Measurements from ENCODE around the gene MAN1C1. TPM values are rescaled to one million over a fixed set of nuclear protein-coding genes. Genes with fewer than 3 reads are reported as not detected.
A peak's percentile ranks its signal among the peaks of the same experiment; 100 is the strongest.

MAN1C1 gene
- total and polyA plus RNA-seq, 7 donors = 1.8 to 6.7 (median 2.0) TPM

DNA sequence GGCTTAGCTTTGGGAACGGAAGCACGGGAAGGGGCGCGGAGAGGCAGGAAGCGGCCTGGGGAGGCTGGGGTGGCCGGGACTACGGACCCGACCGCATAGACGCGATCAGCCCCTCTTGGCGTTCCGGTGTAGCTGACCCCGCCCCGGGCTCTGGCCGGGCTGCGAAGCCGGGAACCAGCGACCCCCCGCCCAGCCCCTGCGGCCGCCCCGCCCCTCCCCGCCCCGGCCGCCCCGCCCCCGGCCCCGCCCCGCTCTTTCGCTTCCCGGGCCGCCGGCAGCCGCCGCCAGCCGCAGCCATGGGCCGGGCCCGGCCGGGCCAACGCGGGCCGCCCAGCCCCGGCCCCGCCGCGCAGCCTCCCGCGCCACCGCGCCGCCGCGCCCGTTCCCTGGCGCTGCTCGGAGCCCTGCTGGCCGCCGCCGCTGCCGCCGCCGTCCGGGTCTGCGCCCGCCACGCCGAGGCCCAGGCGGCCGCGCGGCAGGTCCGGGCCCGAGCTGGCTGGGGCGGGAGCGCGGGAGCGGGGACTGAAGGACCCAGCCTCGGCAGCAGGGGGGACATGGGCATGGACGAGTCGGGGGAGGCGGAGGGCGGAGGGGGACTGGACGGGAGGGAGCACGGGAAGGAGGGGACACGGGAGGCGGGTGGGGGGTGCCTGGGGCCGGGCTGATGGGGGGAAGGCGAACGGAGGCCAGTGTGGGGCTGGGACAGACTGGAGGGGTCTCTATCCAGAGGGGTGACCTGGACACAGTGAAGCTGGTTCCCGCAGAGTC is 183.5 kb downstream of the MAN1C1 start, which contains the start of gene SELENON:
Gene SELENON (plus strand): TSS at position 259 of the 768 bp plus-strand sequence. CDS start 38 bp downstream, at position 297.
- 1% methylated on average over 42 to 73 of the region's 91 CpGs for WGBS, 3 donors
- Histone ChIP-seq H3K4me1 (peaks cover 65% of the 10 kb centered on the region), H3K4me3 (peak within 1 kb of the TSS; percentile 69), H3K9me3 (no peaks in the 10 kb centered on the region), H3K36me3 (ENCODE audit: insufficient read depth in 1 of 2, low read depth in 1 of 2) (peaks cover 0 to 9% of the 10 kb centered on the region in 2 donors), H3K27ac (peak within 1 kb of the TSS; percentile 91), H3K27me3 (ENCODE audit: insufficient read depth in 3 of 3, low read length in 2 of 3) (no peaks in the 10 kb centered on the region)
- peak; percentile 20 to 33 (median 23) for ATAC-seq
- DNase-seq = peak; percentile 74 to 84
- TF ChIP-seq, protein P1, sequence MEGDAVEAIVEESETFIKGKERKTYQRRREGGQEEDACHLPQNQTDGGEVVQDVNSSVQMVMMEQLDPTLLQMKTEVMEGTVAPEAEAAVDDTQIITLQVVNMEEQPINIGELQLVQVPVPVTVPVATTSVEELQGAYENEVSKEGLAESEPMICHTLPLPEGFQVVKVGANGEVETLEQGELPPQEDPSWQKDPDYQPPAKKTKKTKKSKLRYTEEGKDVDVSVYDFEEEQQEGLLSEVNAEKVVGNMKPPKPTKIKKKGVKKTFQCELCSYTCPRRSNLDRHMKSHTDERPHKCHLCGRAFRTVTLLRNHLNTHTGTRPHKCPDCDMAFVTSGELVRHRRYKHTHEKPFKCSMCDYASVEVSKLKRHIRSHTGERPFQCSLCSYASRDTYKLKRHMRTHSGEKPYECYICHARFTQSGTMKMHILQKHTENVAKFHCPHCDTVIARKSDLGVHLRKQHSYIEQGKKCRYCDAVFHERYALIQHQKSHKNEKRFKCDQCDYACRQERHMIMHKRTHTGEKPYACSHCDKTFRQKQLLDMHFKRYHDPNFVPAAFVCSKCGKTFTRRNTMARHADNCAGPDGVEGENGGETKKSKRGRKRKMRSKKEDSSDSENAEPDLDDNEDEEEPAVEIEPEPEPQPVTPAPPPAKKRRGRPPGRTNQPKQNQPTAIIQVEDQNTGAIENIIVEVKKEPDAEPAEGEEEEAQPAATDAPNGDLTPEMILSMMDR (IDR thresholded peaks at IDR 0.05) = no peak
- intact Hi-C loops (cut with DNase I) = loop anchor here (2.0 to 10.0 kb wide), 9 partner anchors 58 to 555 kb away; partner anchors contain the start of genes MACO1 (in 1 of the 2), RHCE (in 1 of the 2) and RSRP1 (in 1 of the 2)

DNA sequence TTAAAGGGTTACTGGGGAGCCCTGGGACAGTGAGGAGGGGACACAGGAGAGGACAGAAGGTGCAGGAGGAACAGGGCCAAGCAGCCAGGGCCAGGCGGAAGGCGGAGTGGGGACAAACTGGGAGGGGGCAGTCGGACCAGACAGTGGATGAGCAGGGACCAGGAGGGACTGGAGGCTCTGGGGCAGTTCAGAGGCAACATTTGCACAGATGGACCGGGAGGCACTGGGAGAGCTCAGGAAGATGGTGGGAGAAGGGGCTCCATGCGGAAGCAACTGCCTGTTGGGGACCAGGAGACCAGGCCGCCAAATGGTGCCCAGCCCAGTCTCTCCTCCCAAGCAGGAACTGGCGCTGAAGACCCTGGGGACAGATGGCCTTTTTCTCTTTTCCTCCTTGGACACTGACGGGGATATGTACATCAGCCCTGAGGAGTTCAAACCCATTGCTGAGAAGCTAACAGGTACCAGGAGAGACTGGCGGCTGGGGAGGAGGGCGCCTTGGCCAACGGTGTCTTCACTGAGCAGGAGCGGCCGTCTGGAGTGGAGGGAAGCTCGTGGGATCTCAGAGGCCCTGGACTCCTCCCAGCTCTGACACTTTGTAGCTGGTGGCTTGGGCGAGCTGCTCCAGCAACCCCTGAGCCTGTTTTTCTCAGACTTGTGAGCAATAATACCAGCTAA is 184.2 kb downstream of the MAN1C1 start:
- Histone ChIP-seq H3K27me3 (ENCODE audit: insufficient read depth in 3 of 3, low read length in 2 of 3) (no peaks in the 10 kb centered on the region), H3K9me3 (no peaks in the 10 kb centered on the region), H3K4me1 (peaks cover 65% of the 10 kb centered on the region), H3K36me3 (ENCODE audit: insufficient read depth in 1 of 2, low read depth in 1 of 2) (peaks cover 0 to 15% of the 10 kb centered on the region in 2 donors), H3K27ac (peak overlapping the region; percentile 61), H3K4me3 (peak overlapping the region; percentile 67)
- intact Hi-C loops (cut with DNase I) = loop anchor here in 1 of 2 donors (10.0 kb wide), 2 partner anchors 376 to 556 kb away; partner anchors contain the start of genes RHCE and RSRP1
- ATAC-seq (no peak), DNase-seq (peak in 1 of 2 donors; percentile 61)
- TF ChIP-seq, protein P1 (IDR thresholded peaks at IDR 0.05) = no peak
- 41 to 49% (median 43%) methylated on average over 15 of the region's 15 CpGs for WGBS, 3 donors

DNA sequence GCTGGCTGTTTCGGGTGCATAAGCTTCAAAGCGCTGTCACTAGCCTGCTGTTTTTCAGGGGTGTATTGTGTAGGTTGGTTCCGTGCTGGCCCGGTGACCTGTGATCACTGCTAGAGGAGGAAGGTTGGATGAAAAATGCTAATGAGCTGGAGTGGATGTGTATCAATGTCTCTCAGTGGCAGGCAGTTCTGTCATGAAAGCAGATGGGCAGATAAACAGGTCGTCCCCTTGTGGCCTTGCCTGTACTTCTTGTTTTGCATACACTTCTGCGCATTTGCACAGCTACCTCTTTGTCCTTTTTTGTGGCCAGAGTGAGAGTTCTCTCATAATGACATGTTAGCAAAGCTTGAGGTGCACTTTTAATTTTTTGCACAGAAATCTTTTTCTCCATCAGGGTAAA is 186.3 kb downstream of the MAN1C1 start:
- peaks cover 64% of the 10 kb centered on the region for H3K4me1 ChIP-seq
- 67 to 84% (median 71%) methylated on average over 6 of the region's 6 CpGs for WGBS, 3 donors
- intact Hi-C loops (cut with DNase I) = loop anchor here in 1 of 2 donors (10.0 kb wide), 2 partner anchors 378 to 558 kb away; partner anchors contain the start of genes RHCE and RSRP1
- TF ChIP-seq, protein P1 (IDR thresholded peaks at IDR 0.05) = no peak
- no peak overlapping the region for H3K4me3 ChIP-seq
- DNase-seq = peak in 1 of 2 donors; percentile 20
- H3K27me3 ChIP-seq (ENCODE audit: insufficient read depth in 3 of 3, low read length in 2 of 3) = no peaks in the 10 kb centered on the region
- H3K27ac ChIP-seq = no peak overlapping the region
- no peak for ATAC-seq
- H3K9me3 ChIP-seq = no peaks in the 10 kb centered on the region
- peaks cover 0 to 25% of the 10 kb centered on the region in 2 donors for H3K36me3 ChIP-seq (ENCODE audit: insufficient read depth in 1 of 2, low read depth in 1 of 2)

DNA sequence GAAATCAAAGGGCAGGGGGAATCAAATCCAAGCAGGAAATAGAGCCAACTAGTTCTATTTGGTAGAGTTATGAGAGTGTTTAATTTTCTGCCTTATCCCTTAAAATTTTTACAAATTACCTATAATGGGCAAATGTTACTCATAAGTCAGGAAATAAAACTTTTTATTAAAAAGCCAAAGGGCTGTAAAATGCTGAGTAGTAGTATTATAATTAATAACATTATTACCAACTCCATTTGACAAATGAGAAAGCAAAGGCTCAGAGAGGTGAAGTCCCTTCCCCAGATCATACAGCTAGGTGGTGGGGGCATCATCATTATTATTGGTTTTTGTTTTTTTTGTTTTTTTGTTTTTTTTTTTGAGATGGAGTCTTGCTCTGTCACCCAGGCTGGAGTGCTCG is 186.8 kb downstream of the MAN1C1 start:
- Histone ChIP-seq H3K9me3 (no peaks in the 10 kb centered on the region), H3K36me3 (ENCODE audit: insufficient read depth in 1 of 2, low read depth in 1 of 2) (peaks cover 0 to 30% of the 10 kb centered on the region in 2 donors), H3K27ac (peak overlapping the region; percentile 53), H3K27me3 (ENCODE audit: insufficient read depth in 3 of 3, low read length in 2 of 3) (no peaks in the 10 kb centered on the region), H3K4me1 (peaks cover 64% of the 10 kb centered on the region), H3K4me3 (no peak overlapping the region)
- intact Hi-C loops (cut with DNase I) = loop anchor here in 1 of 2 donors (10.0 kb wide), 2 partner anchors 379 to 559 kb away; partner anchors contain the start of genes RHCE and RSRP1
- TF ChIP-seq, protein P1 (IDR thresholded peaks at IDR 0.05) = no peak
- DNase-seq = no peak
- ATAC-seq = no peak
- WGBS, 3 donors = 94 to 100% (median 94%) methylated on average over 1 of the region's 1 CpG

Data from psoas muscle (tissue), 8 donors.